Measurements from ENCODE around the gene ZDHHC7.

GRCh38 chr16:84932681-84933080, 78.7 kb downstream of the ZDHHC7 start:
- no peak for TF ChIP-seq CTCF (conservative IDR thresholded peaks at IDR 0.05 in 1 of 2, IDR thresholded peaks at IDR 0.05 in 1 of 2; ENCODE audit: low read depth in 1 of 2, low read length in 2 of 2)
- no peak for TF ChIP-seq EZH2 (IDR thresholded peaks at IDR 0.05; ENCODE audit: low read length, missing control alignments)
